GM12891 (cell line): ENCODE measurements around the gene ATP1A3.

Experiments used
- DNase-seq: peaks from one replicate; pipeline ENCODE4 v3.0.0; 2011; ENCODE audit warnings: low spot score; ENCODE audit not compliant: insufficient read length
- FAIRE-seq: peaks from 2 replicates; lab custom pipeline; 2011; peaks lifted over from hg19 to GRCh38; lab: Jason Lieb, UNC
- PAX5 ChIP-seq: IDR thresholded peaks from 2 replicates; pipeline ENCODE4 v1.6.1; 2011; ENCODE audit warnings: low read length, moderate library complexity, mild to moderate bottlenecking; ENCODE audit not compliant: insufficient read depth, severe bottlenecking
- POLR2A ChIP-seq: IDR thresholded peaks from 2 replicates; pipeline ENCODE4 v1.6.1; 2011; ENCODE audit warnings: low read depth, low read length, control low read depth
- POLR2AphosphoS5 ChIP-seq: IDR thresholded peaks from 2 replicates; pipeline ENCODE4 v1.6.1; 2011; ENCODE audit warnings: low read depth, low read length, control low read depth
- POU2F2 ChIP-seq: IDR thresholded peaks from 2 replicates; pipeline ENCODE4 v1.6.1; 2011; ENCODE audit warnings: low read depth, mild to moderate bottlenecking, control low read depth, low read length, moderate library complexity
- SPI1 ChIP-seq: IDR thresholded peaks from 2 replicates; pipeline ENCODE4 v1.6.1; 2011; ENCODE audit warnings: low read depth, low read length, control low read depth
- TAF1 ChIP-seq: IDR thresholded peaks from 2 replicates; pipeline ENCODE4 v1.6.1; 2011; ENCODE audit warnings: low read depth, low read length, control low read depth

ATP1A3 gene

DNA sequence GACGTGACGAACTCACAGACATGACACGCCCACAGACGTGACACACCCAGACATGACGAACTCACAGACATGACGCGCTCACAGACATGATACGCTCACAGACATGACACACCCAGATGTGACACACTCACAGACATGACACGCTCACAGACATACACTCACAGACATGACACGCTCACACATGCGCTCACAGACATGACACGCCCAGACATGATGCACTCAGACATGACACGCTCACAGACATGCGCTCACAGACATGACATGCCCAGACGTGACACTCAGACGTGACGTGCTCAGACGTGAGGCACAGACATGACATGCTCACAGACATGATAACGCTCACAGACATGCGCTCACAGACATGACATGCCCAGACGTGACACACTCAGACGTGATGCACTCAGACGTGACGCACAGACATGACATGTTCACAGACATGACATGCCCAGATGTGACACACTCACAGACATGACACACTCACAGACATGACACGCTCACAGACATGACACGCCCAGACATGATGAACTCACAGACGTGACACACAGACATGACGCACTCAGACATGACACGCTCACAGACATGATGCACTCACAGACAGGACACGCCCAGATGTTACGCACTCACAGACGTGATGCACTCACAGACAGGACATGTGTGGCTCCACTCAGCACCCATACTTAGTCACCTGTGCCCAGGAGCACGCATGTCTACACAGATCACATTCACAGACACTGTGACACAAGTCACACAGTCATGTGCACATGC lies 73.9 kb downstream of the ATP1A3 start:
- FAIRE-seq (peak; percentile 90), DNase-seq (no peak)

DNA sequence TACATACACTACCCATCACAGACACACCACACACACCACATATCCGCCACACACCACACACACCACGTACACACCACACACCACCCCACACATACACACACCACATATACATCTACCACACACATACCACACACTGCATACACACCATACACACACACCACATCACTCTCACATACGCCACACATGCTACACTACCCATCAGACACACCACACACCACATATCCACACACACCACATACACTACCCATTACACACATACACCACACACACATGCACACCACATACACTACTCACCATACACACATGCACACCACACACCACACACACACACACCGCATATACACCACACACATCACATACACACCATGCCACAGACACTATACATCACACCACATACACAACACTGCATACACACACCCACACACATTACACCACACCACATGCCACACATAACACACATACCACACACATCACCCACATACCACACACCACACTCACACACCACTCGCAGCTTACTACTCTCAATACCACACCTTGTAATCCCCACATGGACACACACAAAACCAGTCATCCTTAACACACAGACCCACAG lies 75.3 kb downstream of the ATP1A3 start:
- no peak for DNase-seq
- FAIRE-seq = no peak
- TF ChIP-seq PAX5 = no peak
- no peak for TF ChIP-seq SPI1
- no peak for TF ChIP-seq POLR2AphosphoS5
- TF ChIP-seq POLR2A = no peak; the same call in 1 of the 2 replicates
- no peak for TF ChIP-seq POU2F2
- TF ChIP-seq TAF1 = no peak

More for the DNA sequence above, 73.9 kb downstream of the ATP1A3 start:
- TF ChIP-seq POLR2A = 0 out of 2 replicates have a peak, but pooled peaks have one; percentile 20
- TF ChIP-seq TAF1 = no peak
- TF ChIP-seq POLR2AphosphoS5 = 0 out of 2 replicates have a peak, but pooled peaks have one; percentile 39
- TF ChIP-seq SPI1 = no peak
- no peak for TF ChIP-seq PAX5
- TF ChIP-seq POU2F2 = 0 out of 2 replicates have a peak, but pooled peaks have one; percentile 32

DNA sequence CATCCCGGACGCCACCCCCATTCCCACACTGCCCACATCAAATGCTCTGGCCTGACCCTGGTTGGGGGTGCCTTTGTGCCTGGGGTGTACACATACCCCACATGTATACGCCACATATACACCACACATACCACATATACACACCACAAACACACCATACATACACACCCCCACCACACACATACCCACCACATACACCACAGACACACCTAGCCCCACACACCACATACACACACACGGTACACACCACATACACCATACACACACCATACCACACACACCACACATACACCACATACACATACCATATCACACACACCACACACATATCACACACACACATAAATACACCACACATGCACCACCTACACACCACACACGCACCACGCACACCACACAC lies 75.9 kb downstream of the ATP1A3 start:
- DNase-seq = no peak

DNA sequence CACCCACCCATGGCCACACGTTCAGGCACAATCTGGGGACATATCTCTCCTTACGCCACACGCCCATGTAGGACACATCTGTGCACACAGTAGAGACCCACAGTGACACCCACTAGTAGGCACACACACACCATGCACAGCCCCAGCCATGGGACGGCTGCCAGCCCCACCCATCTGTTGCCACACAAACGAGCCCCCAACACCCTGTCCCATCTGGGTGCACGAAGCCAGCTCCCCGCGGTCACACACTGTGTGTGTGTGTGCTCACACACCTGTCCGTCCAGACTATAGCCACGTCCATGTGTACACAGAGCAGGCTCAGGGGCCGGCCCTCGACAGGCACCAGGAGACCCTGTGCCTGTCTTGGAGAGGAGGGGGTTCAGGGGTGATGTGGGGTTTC lies 76.4 kb downstream of the ATP1A3 start:
- TF ChIP-seq POU2F2 (no peak), PAX5 (no peak)
- FAIRE-seq = no peak
- DNase-seq = no peak

More for the DNA sequence above, 75.9 kb downstream of the ATP1A3 start:
- TF ChIP-seq POU2F2 (no peak), POLR2A (no peak), PAX5 (no peak), POLR2AphosphoS5 (no peak), TAF1 (no peak), SPI1 (no peak)
- FAIRE-seq = peak; percentile 98
